Loucy (cell line): ENCODE data around the gene EFR3B.
"Not testable (repeated sequence)": the region's sequence is repeated elsewhere in the genome, so short reads cannot be mapped to it uniquely, and the experiment has no call there.

Source experiments
- H2AFZ ChIP-seq: fragments of 200-600 bp; sonication (generic); 2 replicates; pipeline ENCODE4 v1.6.0; 2016; ENCODE audit warnings: antibody characterized with exemption, mild to moderate bottlenecking, low read length, moderate library complexity
- H3F3A ChIP-seq: fragments of 200-600 bp; 2 replicates; pipeline ENCODE4 v1.6.0; 2016; ENCODE audit warnings: antibody characterized with exemption, low read depth, mild to moderate bottlenecking
- H3K27me3 ChIP-seq: fragments of 200-600 bp; sonication (generic); 2 replicates; pipeline ENCODE4 v1.6.1; 2014; ENCODE audit warnings: low read length, mild to moderate bottlenecking; ENCODE audit not compliant: insufficient read depth, poor library complexity, severe bottlenecking
- H3K36me3 ChIP-seq: fragments of 200-600 bp; sonication (generic); 2 replicates; pipeline ENCODE4 v1.6.1; 2016; ENCODE audit warnings: low read length; ENCODE audit not compliant: insufficient read depth
- H3K4me1 ChIP-seq: fragments of 200-600 bp; sonication (generic); 2 replicates; pipeline ENCODE4 v1.5.1; 2014; ENCODE audit warnings: low read length, mild to moderate bottlenecking; ENCODE audit not compliant: insufficient read depth, poor library complexity, severe bottlenecking
- H3K4me2 ChIP-seq: fragments of 200-600 bp; sonication (generic); 2 replicates; pipeline ENCODE4 v1.6.0; 2014; ENCODE audit warnings: antibody characterized with exemption, low read length, low read depth, mild to moderate bottlenecking; ENCODE audit not compliant: poor library complexity, severe bottlenecking
- H3K4me3 ChIP-seq: fragments of 200-600 bp; sonication (generic); 2 replicates; pipeline ENCODE4 v1.5.1; 2014; ENCODE audit warnings: low read length, mild to moderate bottlenecking, mixed read lengths; ENCODE audit not compliant: poor library complexity, severe bottlenecking
- H3K79me2 ChIP-seq: fragments of 200-600 bp; sonication (generic); 2 replicates; pipeline ENCODE4 v1.6.1; 2014; ENCODE audit warnings: low read length; ENCODE audit not compliant: insufficient read depth
- H3K9ac ChIP-seq: fragments of 200-600 bp; sonication (generic); 2 replicates; pipeline ENCODE4 v1.6.0; 2014; ENCODE audit warnings: mild to moderate bottlenecking, low read depth, low read length, moderate library complexity; ENCODE audit not compliant: poor library complexity, severe bottlenecking
- H3K9me2 ChIP-seq: fragments of 200-600 bp; sonication (generic); replicated peaks from 2 replicates; pipeline ENCODE4 v1.6.1; 2016; ENCODE audit warnings: low read depth, low read length, mixed read lengths
- H3K9me3 ChIP-seq: fragments of 200-600 bp; sonication (generic); 2 replicates; pipeline ENCODE4 v1.6.1; 2014; ENCODE audit warnings: mild to moderate bottlenecking, antibody characterized with exemption, low read length, low read depth; ENCODE audit not compliant: insufficient read depth
- H4K20me1 ChIP-seq: fragments of 200-600 bp; sonication (generic); 2 replicates; pipeline ENCODE4 v1.6.0; 2014; ENCODE audit warnings: antibody characterized with exemption, low read length, mild to moderate bottlenecking; ENCODE audit not compliant: insufficient read depth, poor library complexity, severe bottlenecking
- CTCF ChIP-seq: fragments of 200-600 bp; sonication (generic); conservative IDR thresholded peaks from 2 replicates; pipeline ENCODE4 v1.5.1; 2014; ENCODE audit warnings: mild to moderate bottlenecking, antibody characterized with exemption, low read length
- EZH2phosphoT487 ChIP-seq: fragments of 200-600 bp; IDR thresholded peaks from 2 replicates; pipeline ENCODE4 v1.6.1; 2018; ENCODE audit warnings: antibody characterized with exemption, mild to moderate bottlenecking, moderate library complexity, borderline replicate concordance

Gene EFR3B

GRCh38 chr2:25160376-25160775 is 118.5 kb downstream of the EFR3B start:
- TF ChIP-seq EZH2phosphoT487 (no peak), CTCF (no peak)
- no peaks in the 10 kb centered on the region for H3K9me3 ChIP-seq
- no peaks in the 10 kb centered on the region for H3K9me2 ChIP-seq
- H3K79me2 ChIP-seq = no peaks in the 10 kb centered on the region
- no peak overlapping the region for H3K4me2 ChIP-seq
- no peaks in the 10 kb centered on the region for H4K20me1 ChIP-seq
- H3K4me1 ChIP-seq = no peaks in the 10 kb centered on the region
- no peak overlapping the region for H3K9ac ChIP-seq
- no peak overlapping the region for H2AFZ ChIP-seq
- no peaks in the 10 kb centered on the region for H3F3A ChIP-seq
- no peaks in the 10 kb centered on the region for H3K36me3 ChIP-seq
- H3K4me3 ChIP-seq = no peak overlapping the region
- no peaks in the 10 kb centered on the region for H3K27me3 ChIP-seq

GRCh38 chr2:25161055-25161781 is 119.3 kb downstream of the EFR3B start:
- no peaks in the 10 kb centered on the region for H3K9me2 ChIP-seq
- no peaks in the 10 kb centered on the region for H3K9me3 ChIP-seq
- H2AFZ ChIP-seq = no peak overlapping the region
- no peaks in the 10 kb centered on the region for H3F3A ChIP-seq
- no peak overlapping the region for H3K9ac ChIP-seq
- no peak overlapping the region for H3K4me2 ChIP-seq
- H4K20me1 ChIP-seq = no peaks in the 10 kb centered on the region
- H3K79me2 ChIP-seq = no peaks in the 10 kb centered on the region
- no peaks in the 10 kb centered on the region for H3K27me3 ChIP-seq
- no peaks in the 10 kb centered on the region for H3K4me1 ChIP-seq
- H3K4me3 ChIP-seq = no peak overlapping the region
- TF ChIP-seq CTCF (no peak), EZH2phosphoT487 (no peak)
- no peaks in the 10 kb centered on the region for H3K36me3 ChIP-seq

GRCh38 chr2:25162061-25162460 is 120.2 kb downstream of the EFR3B start:
- not testable (repeated sequence) for H3K79me2 ChIP-seq, H3F3A ChIP-seq, H3K9ac ChIP-seq, H3K36me3 ChIP-seq, H3K9me3 ChIP-seq, H3K4me3 ChIP-seq, H3K4me2 ChIP-seq, H3K4me1 ChIP-seq, H3K9me2 ChIP-seq, H4K20me1 ChIP-seq, H3K27me3 ChIP-seq, H2AFZ ChIP-seq

GRCh38 chr2:25164561-25164960 is 122.7 kb downstream of the EFR3B start:
- no peaks in the 10 kb centered on the region for H3F3A ChIP-seq
- H3K36me3 ChIP-seq = no peaks in the 10 kb centered on the region
- no peaks in the 10 kb centered on the region for H3K9me3 ChIP-seq
- no peak overlapping the region for H3K9ac ChIP-seq
- no peaks in the 10 kb centered on the region for H3K9me2 ChIP-seq
- H2AFZ ChIP-seq = no peak overlapping the region
- no peaks in the 10 kb centered on the region for H3K79me2 ChIP-seq
- H3K4me1 ChIP-seq = no peaks in the 10 kb centered on the region
- H3K27me3 ChIP-seq = no peaks in the 10 kb centered on the region
- no peak for TF ChIP-seq EZH2phosphoT487
- no peak overlapping the region for H3K4me2 ChIP-seq
- no peaks in the 10 kb centered on the region for H4K20me1 ChIP-seq
- no peak overlapping the region for H3K4me3 ChIP-seq
